Subcutaneous abdominal adipose tissue (tissue), 5 donors: ENCODE results near the gene FRRS1L.

Experiments
- H3K27ac ChIP-seq: one replicate; pipeline ENCODE4 v1.7.0; 2013; ENCODE audit warnings: low read depth, mild to moderate bottlenecking, inconsistent platforms, low read length, moderate library complexity
- H3K27me3 ChIP-seq, 5 donors: one replicate each; pipeline ENCODE4 v1.7.0; 2013; ENCODE audit warnings: low read length in 5 of 5, inconsistent platforms in 1 of 5; ENCODE audit not compliant: control insufficient read depth in 5 of 5, insufficient read depth in 4 of 5
- H3K36me3 ChIP-seq, 5 donors: one replicate each; pipeline ENCODE4 v1.7.0; 2013; ENCODE audit warnings: low read length in 5 of 5; ENCODE audit not compliant: control insufficient read depth in 5 of 5, insufficient read depth in 5 of 5
- H3K4me1 ChIP-seq, 5 donors: one replicate each; pipeline ENCODE4 v1.7.0; 2013; ENCODE audit warnings: low read length in 5 of 5, mild to moderate bottlenecking in 3 of 5, moderate library complexity in 1 of 5; ENCODE audit not compliant: control insufficient read depth in 5 of 5, insufficient read depth in 5 of 5
- H3K4me3 ChIP-seq, 5 donors: one replicate each; pipeline ENCODE4 v1.7.0; 2013; ENCODE audit warnings: low read length in 5 of 5, low read depth in 1 of 5
- H3K9ac ChIP-seq, 5 donors: one replicate each; pipeline ENCODE4 v1.7.0; 2013; ENCODE audit warnings: low read length in 5 of 5, mild to moderate bottlenecking in 4 of 5, moderate library complexity in 3 of 5
- H3K9me3 ChIP-seq, 5 donors: one replicate each; pipeline ENCODE4 v1.7.0; 2013; ENCODE audit warnings: low read length in 5 of 5; ENCODE audit not compliant: control insufficient read depth in 5 of 5
- donor health status: healthy.
- donor health status: healthy.
- donor health status: healthy.
- donor health status: healthy.
- donor health status: healthy.

The FRRS1L gene

DNA sequence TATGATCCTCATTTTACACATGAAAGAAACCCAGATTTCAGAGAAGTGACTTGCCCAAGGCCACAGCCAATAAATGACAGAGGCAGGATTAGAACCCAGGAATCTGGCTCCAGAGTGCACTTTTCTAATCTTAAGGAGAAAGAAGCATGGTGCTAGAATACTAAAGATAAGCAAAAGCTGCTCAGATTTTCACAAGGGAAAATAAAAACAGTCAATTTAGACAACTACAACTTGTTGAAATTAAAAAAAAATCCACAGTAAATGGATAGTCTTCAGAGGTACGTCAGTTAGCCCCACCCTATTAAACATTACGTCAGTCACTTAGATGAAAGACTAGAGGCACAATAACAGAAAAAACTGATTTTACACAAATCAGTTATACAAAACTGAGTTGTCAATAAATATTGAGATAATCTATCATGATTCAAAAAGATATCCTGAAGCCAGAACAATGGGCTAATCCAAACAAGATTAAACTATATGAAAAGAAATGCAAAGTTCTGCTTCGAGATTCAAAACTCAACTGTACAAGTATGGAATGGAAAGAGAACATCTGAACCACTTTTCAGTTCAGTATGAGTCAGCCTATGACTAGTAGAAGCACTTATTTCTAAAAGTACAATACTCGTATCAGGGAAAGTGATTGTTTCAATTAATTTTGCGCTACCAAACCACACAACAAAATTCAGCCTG is 56.6 kb downstream of the FRRS1L start:
- Histone ChIP-seq H3K9me3 (no peaks in the 10 kb centered on the region), H3K27me3 (no peaks in the 10 kb centered on the region), H3K27ac (peak overlapping the region; percentile 59), H3K9ac (peak overlapping the region in 4 of 5 donors; percentile 40 to 53 (median 42)), H3K4me1 (peaks cover 6 to 51% (median 41%) of the 10 kb centered on the region in 5 donors), H3K4me3 (peak overlapping the region in 3 of 5 donors; percentile 1 to 29 (median 19)), H3K36me3 (peaks cover 0 to 4% (median 2%) of the 10 kb centered on the region in 5 donors)

DNA sequence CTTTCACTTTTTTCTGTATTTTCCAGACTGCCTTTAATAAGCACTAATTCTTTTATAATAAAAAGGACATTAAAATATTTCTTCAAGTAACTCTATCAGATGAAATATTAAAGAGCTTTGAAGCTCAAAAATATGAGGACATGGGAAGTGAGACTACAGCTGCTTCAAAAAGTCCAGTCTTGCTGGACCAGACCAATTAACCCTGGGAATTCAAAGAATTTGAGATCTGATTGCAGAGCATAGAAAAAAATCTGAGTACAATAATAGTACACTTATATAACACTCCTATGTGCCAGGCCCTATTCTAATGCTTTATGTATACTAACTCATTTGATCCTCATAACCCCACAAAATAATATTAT is 57.1 kb downstream of the FRRS1L start:
- peaks cover 6 to 51% (median 40%) of the 10 kb centered on the region in 5 donors for H3K4me1 ChIP-seq
- no peak overlapping the region for H3K4me3 ChIP-seq
- peak overlapping the region in 2 of 5 donors; percentile 20 to 41 for H3K9ac ChIP-seq

DNA sequence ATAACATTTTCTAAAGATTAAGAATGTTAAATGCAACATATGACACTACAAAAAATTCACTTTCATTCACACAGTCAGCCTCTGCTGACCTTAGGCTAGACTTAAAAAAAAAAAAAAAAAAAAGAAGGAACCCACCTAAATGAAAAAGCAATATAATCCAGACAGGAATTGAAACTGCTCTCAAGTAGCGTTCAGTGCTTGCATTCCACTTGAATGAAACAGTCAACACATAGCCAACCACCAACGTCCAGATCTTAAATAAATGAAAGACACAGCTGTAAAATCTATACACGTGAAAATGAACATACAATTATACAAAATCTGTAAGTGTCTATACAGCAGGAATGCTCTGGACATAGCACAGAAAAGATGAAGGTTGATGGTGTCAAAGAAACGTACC is 58.7 kb downstream of the FRRS1L start:
- Histone ChIP-seq H3K9ac (peak overlapping the region in 1 of 5 donors; percentile 10), H3K4me1 (peaks cover 2 to 40% (median 26%) of the 10 kb centered on the region in 5 donors), H3K27me3 (no peaks in the 10 kb centered on the region), H3K27ac (peak overlapping the region; percentile 59), H3K9me3 (no peaks in the 10 kb centered on the region), H3K4me3 (no peak overlapping the region), H3K36me3 (peaks cover 0 to 9% (median 3%) of the 10 kb centered on the region in 5 donors)

More for the DNA sequence above, 57.1 kb downstream of the FRRS1L start:
- Histone ChIP-seq H3K27ac (peak overlapping the region; percentile 59), H3K9me3 (no peaks in the 10 kb centered on the region), H3K36me3 (peaks cover 0 to 9% (median 3%) of the 10 kb centered on the region in 5 donors), H3K27me3 (no peaks in the 10 kb centered on the region)

DNA sequence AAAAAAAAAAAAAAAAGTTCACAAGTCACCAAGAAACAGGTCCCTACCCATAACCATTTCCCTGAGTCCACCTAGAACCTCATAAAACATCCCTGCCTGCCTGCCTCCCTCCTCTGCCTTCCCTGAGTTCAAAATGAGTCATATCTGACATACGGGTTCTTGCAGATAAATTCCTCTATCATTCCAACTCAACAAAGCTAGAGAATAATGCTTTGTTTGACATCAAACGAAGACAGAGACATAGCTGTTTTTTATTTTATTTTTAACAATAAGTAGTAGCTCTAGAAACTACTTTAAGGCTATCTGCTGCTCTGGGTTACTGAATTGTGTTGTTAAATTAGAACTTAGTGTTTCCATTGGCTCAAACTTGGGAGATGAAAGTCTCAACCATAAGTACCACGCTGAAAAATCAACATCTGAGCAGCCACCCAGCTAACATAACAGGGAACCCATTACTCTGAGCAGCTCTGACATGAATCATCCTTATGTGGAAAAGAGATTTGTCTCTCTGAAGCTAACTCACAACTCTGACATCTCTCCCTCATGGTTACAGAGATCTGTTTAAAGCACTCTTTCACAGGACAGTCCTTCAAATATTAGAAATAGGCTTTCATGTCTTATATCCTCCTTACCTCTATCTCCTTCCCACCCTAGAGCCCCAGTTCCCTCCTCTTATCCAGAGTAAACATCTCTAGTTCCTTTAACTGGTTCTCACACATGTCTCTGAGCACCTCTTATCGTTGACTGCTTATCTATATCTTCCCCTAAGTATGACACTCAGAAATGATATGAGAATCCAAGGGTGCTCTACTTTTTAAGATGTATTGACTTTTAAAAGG is 59.4 kb downstream of the FRRS1L start:
- Histone ChIP-seq H3K4me1 (peaks cover 2 to 38% (median 24%) of the 10 kb centered on the region in 5 donors), H3K36me3 (peaks cover 0 to 9% (median 7%) of the 10 kb centered on the region in 5 donors), H3K9ac (no peak overlapping the region), H3K4me3 (no peak overlapping the region), H3K27ac (peak overlapping the region; percentile 59), H3K9me3 (no peaks in the 10 kb centered on the region), H3K27me3 (no peaks in the 10 kb centered on the region)

DNA sequence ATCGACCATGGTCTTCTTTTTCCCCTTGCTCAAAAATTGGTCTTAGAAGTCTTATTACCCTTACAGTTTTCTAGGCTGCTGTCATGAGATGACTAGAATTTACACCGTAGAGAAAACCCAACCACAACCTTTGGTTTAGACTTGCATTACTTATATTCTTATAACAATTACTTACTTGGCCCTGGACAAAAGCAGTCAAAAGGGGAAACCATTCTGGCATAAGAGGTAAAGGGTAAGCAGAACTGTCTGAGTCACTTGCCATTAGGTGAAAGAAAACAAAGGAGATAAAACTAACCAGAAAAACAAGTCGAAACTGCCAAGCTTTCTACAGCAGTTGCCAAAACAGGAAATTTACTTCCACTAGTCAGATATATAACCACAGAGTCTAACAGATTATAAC is 65.2 kb downstream of the FRRS1L start:
- Histone ChIP-seq H3K4me3 (no peak overlapping the region), H3K9me3 (no peaks in the 10 kb centered on the region), H3K27me3 (no peaks in the 10 kb centered on the region), H3K36me3 (peaks cover 0 to 9% (median 8%) of the 10 kb centered on the region in 5 donors), H3K9ac (no peak overlapping the region), H3K4me1 (peaks cover 6 to 42% (median 26%) of the 10 kb centered on the region in 5 donors), H3K27ac (peak overlapping the region; percentile 72)

DNA sequence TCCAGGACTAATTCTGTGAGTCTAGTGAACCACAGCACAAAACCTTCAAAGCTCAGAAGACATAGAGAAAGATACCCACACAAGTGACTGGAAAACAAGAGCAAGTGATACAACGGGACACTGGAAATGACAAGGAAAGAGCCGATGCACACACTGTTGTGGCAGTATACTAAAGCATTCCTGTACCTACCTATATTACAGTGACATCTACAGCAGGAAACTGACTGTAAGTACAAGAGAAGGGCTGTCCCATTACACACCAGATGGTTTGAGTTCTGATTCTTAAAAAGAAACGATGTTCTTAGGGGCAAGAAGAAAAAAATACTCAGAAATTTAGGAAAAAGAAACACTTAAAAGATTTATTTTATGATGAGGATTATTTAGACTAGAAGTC is 65.8 kb downstream of the FRRS1L start:
- H3K27ac ChIP-seq: peak overlapping the region; percentile 72
- H3K9me3 ChIP-seq: no peaks in the 10 kb centered on the region
- H3K4me3 ChIP-seq: no peak overlapping the region
- no peaks in the 10 kb centered on the region for H3K27me3 ChIP-seq
- peaks cover 6 to 44% (median 26%) of the 10 kb centered on the region in 5 donors for H3K4me1 ChIP-seq
- H3K9ac ChIP-seq: no peak overlapping the region
- peaks cover 0 to 9% (median 8%) of the 10 kb centered on the region in 5 donors for H3K36me3 ChIP-seq

DNA sequence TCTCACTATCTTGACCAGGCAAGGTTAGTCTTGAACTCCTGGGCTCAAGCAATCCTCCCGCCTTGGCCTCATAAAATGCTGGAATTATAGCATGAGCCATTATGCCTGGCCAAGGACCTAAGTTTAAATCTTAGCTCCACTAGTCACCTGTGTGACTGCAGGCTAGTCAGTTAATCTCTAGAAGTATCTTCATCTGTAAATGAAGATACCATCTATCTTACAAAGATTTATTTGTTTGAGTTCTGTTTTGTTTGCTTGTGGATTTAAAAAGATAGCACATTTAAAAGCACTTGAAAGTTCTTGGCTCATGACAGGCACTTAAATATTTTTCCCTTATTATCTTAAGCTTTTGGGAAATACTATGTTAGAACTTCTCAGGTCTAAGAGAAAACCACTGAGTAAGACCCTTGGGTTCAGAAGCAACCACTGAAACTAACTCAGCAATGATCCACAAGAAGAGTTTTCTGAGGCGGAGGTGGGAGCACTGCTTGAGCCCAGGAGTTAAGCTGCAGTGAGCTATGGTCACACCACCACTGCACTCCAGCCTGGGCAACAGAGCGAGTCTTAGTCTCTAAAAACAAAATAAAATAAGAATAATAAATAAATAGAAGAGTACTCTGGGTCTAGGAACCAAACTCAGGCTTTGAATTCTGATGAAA is 66.4 kb downstream of the FRRS1L start:
- Histone ChIP-seq H3K27ac (peak overlapping the region; percentile 72), H3K4me1 (peaks cover 6 to 44% (median 26%) of the 10 kb centered on the region in 5 donors), H3K4me3 (no peak overlapping the region), H3K27me3 (no peaks in the 10 kb centered on the region), H3K9ac (no peak overlapping the region), H3K36me3 (peaks cover 2 to 9% (median 7%) of the 10 kb centered on the region in 5 donors), H3K9me3 (no peaks in the 10 kb centered on the region)

DNA sequence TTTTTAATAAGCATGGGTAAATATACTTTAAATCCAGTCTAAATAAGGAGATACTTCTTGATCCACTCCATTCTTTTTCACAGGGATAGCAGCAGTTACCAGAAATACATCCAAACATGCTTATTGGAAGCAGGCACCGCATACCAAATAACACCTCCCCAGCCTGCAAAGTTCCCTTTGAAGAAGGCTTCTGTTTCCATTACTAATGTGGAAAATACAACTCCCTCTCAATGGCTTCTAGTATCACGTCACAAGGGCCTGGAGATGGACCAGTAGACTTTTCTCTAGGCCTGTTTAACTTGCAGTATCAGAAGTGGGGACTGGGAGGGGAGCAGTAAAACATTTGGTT is 68.1 kb downstream of the FRRS1L start:
- no peak overlapping the region for H3K4me3 ChIP-seq
- H3K9ac ChIP-seq: no peak overlapping the region
- H3K4me1 ChIP-seq: peaks cover 6 to 44% (median 26%) of the 10 kb centered on the region in 5 donors
- H3K27ac ChIP-seq: peak overlapping the region; percentile 50
- no peaks in the 10 kb centered on the region for H3K27me3 ChIP-seq
- H3K9me3 ChIP-seq: no peaks in the 10 kb centered on the region
- peaks cover 5 to 13% (median 6%) of the 10 kb centered on the region in 5 donors for H3K36me3 ChIP-seq

DNA sequence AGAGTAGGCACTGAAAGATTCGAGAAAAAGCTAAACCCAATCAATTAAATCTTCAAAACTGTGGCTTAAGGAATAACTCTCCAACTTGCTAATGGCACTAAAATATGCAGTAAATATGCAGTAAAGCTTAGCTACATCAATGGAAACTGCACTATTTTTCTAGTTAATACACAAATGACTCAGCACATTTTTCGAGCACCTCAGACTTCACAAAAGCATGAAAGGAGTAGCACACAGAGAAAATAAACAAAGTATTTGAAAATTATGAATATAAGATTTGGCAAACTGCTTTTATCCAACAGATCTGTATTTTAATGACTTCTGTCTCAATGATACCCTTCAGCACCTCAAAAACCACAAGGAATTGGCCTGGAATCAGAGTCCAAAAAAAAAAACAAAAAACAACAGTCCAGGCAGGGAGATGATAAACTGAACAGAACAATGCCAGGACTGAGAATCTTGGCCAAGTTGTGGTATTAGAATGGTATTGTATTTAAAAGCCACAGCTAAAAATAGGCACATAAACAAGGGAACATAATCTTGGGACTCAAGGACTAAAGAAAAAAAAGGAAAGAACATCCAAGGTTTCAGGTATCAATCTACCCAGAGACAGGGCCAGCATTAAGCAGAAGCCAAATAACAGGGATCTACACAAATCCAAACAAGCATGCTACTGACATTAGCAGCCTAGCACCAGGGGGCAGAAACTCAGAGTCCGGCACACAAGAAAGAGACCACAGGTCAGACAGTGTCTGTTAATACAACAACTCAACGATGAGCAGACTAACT is 68.7 kb downstream of the FRRS1L start:
- H3K4me1 ChIP-seq: peaks cover 6 to 44% (median 26%) of the 10 kb centered on the region in 5 donors

More for the DNA sequence above, 68.7 kb downstream of the FRRS1L start:
- Histone ChIP-seq H3K9ac (peak overlapping the region in 2 of 5 donors; percentile 17 to 57), H3K27ac (peak overlapping the region; percentile 50), H3K4me3 (no peak overlapping the region), H3K27me3 (no peaks in the 10 kb centered on the region), H3K36me3 (peaks cover 5 to 15% (median 7%) of the 10 kb centered on the region in 5 donors), H3K9me3 (no peaks in the 10 kb centered on the region)
